HEK293 (cell line): ENCODE data around the gene LMAN2L.

ENCODE experiments used
- CTCF ChIA-PET: fragments of 350-600 bp; formaldehyde crosslinking; extraction: SDS; loops from one replicate; lab custom pipeline; 2021; ENCODE audit warnings: antibody characterized with exemption; lab: Yijun Ruan, JAX
- POLR2A ChIA-PET: fragments of 300-600 bp; formaldehyde crosslinking; extraction: SDS; loops from one replicate; lab custom pipeline; 2020; ENCODE audit warnings: antibody characterized with exemption, inconsistent platforms; lab: Yijun Ruan, JAX
- H3K27ac ChIP-seq: fragments of 200-500 bp; sonication (Bioruptor generic); 2 replicates; pipeline ENCODE4 v1.5.1; 2014; ENCODE audit warnings: low read depth, low read length, control low read depth, inconsistent platforms; ENCODE audit errors: extremely low read depth
- H3K36me3 ChIP-seq, 2 experiments: fragments of 200-500 bp in 1 of 2; sonication (Bioruptor generic) in 1 of 2; 1 replicate in 1 of 2; 2 replicates in 1 of 2; pipeline ENCODE4 v1.5.1; 2014 to 2017; ENCODE audit warnings: inconsistent platforms in 2 of 2, low read length in 2 of 2; ENCODE audit not compliant: control insufficient read depth in 2 of 2, insufficient read depth in 1 of 2
- H3K4me1 ChIP-seq: fragments of 200-500 bp; sonication (Bioruptor generic); 2 replicates; pipeline ENCODE4 v1.5.1; 2014; ENCODE audit warnings: mild to moderate bottlenecking, low read length, inconsistent platforms; ENCODE audit not compliant: control insufficient read depth, insufficient read depth
- H3K4me3 ChIP-seq: 2 replicates; pipeline ENCODE4 v1.5.1; 2011; ENCODE audit warnings: low read depth, mild to moderate bottlenecking, control low read depth, low read length, moderate library complexity
- H3K9me3 ChIP-seq: fragments of 200-500 bp; sonication (Bioruptor generic); 2 replicates; pipeline ENCODE4 v1.5.1; 2014; ENCODE audit warnings: low read depth, low read length, inconsistent platforms; ENCODE audit not compliant: control insufficient read depth, insufficient read depth
- EGR2 ChIP-seq: fragments of 450-650 bp; formaldehyde crosslinking; IDR thresholded peaks from 2 replicates; pipeline ENCODE4 v1.5.1; 2016; ENCODE audit warnings: low read depth, missing biosample characterization, missing genetic modification characterization
- GLIS2 ChIP-seq: fragments of 450-650 bp; formaldehyde crosslinking; IDR thresholded peaks from 2 replicates; pipeline ENCODE4 v1.5.1; 2016; ENCODE audit warnings: missing biosample characterization, missing genetic modification characterization
- IKZF3 ChIP-seq: fragments of 450-650 bp; IDR thresholded peaks from 2 replicates; pipeline ENCODE4 v1.5.0; 2018; ENCODE audit warnings: missing biosample characterization, mild to moderate bottlenecking, missing genetic modification characterization, moderate library complexity
- MYNN ChIP-seq: fragments of 450-650 bp; formaldehyde crosslinking; IDR thresholded peaks from 2 replicates; pipeline ENCODE4 v1.5.1; 2016; ENCODE audit warnings: missing biosample characterization, missing genetic modification characterization, borderline replicate concordance
- REPIN1 ChIP-seq: fragments of 450-650 bp; formaldehyde crosslinking; IDR thresholded peaks from 2 replicates; pipeline ENCODE4 v1.5.1; 2017; ENCODE audit warnings: missing biosample characterization, missing genetic modification characterization, low read depth
- SCRT1 ChIP-seq: fragments of 450-650 bp; formaldehyde crosslinking; IDR thresholded peaks from 2 replicates; pipeline ENCODE4 v1.5.1; 2016; ENCODE audit warnings: missing biosample characterization, missing genetic modification characterization, borderline replicate concordance
- ZBTB49 ChIP-seq: fragments of 450-650 bp; formaldehyde crosslinking; IDR thresholded peaks from 2 replicates; pipeline ENCODE4 v1.5.1; 2016; ENCODE audit warnings: missing biosample characterization, missing genetic modification characterization, low read depth
- ZBTB7A ChIP-seq: fragments of 450-650 bp; formaldehyde crosslinking; IDR thresholded peaks from 2 replicates; pipeline ENCODE4 v1.5.1; 2016; ENCODE audit warnings: low read depth, missing biosample characterization, missing genetic modification characterization
- ZEB2 ChIP-seq: fragments of 450-650 bp; formaldehyde crosslinking; IDR thresholded peaks from 2 replicates; pipeline ENCODE4 v1.5.1; 2016; ENCODE audit warnings: missing biosample characterization, missing genetic modification characterization
- ZFHX2 ChIP-seq: fragments of 450-650 bp; formaldehyde crosslinking; conservative IDR thresholded peaks from 2 replicates; pipeline ENCODE4 v1.5.1; 2016; ENCODE audit warnings: missing biosample characterization, missing genetic modification characterization
- ZFP41 ChIP-seq: fragments of 450-650 bp; formaldehyde crosslinking; IDR thresholded peaks from 2 replicates; pipeline ENCODE4 v1.5.1; 2016; ENCODE audit warnings: missing biosample characterization, missing genetic modification characterization, borderline replicate concordance
- ZNF10 ChIP-seq: fragments of 450-650 bp; formaldehyde crosslinking; IDR thresholded peaks from 2 replicates; pipeline ENCODE4 v1.5.1; 2017; ENCODE audit warnings: missing biosample characterization, missing genetic modification characterization
- ZNF121 ChIP-seq: fragments of 450-650 bp; formaldehyde crosslinking; IDR thresholded peaks from 2 replicates; pipeline ENCODE4 v1.5.1; 2016; ENCODE audit warnings: missing biosample characterization, missing genetic modification characterization
- ZNF223 ChIP-seq: fragments of 450-650 bp; formaldehyde crosslinking; IDR thresholded peaks from 2 replicates; pipeline ENCODE4 v1.5.1; 2016; ENCODE audit warnings: missing biosample characterization, missing genetic modification characterization
- ZNF26 ChIP-seq: fragments of 450-650 bp; formaldehyde crosslinking; IDR thresholded peaks from 2 replicates; pipeline ENCODE4 v1.5.1; 2016; ENCODE audit warnings: missing biosample characterization, missing genetic modification characterization
- ZNF354C ChIP-seq: fragments of 450-650 bp; formaldehyde crosslinking; IDR thresholded peaks from 2 replicates; pipeline ENCODE4 v1.5.1; 2016; ENCODE audit warnings: missing biosample characterization, missing genetic modification characterization, low read depth, borderline replicate concordance
- ZNF433 ChIP-seq: fragments of 450-650 bp; formaldehyde crosslinking; IDR thresholded peaks from 2 replicates; pipeline ENCODE4 v1.5.1; 2016; ENCODE audit warnings: missing biosample characterization, missing genetic modification characterization, low read depth
- ZNF488 ChIP-seq: fragments of 450-650 bp; formaldehyde crosslinking; IDR thresholded peaks from 2 replicates; pipeline ENCODE4 v1.5.1; 2016; ENCODE audit warnings: missing biosample characterization, missing genetic modification characterization
- ZNF580 ChIP-seq: fragments of 450-650 bp; formaldehyde crosslinking; IDR thresholded peaks from 2 replicates; pipeline ENCODE4 v1.5.1; 2016; ENCODE audit warnings: missing biosample characterization, missing genetic modification characterization
- ZNF596 ChIP-seq: fragments of 450-650 bp; IDR thresholded peaks from 2 replicates; pipeline ENCODE4 v1.5.0; 2018; ENCODE audit warnings: missing biosample characterization, mild to moderate bottlenecking, missing genetic modification characterization, moderate library complexity
- ZNF704 ChIP-seq: fragments of 450-650 bp; formaldehyde crosslinking; IDR thresholded peaks from 2 replicates; pipeline ENCODE4 v1.5.1; 2016; ENCODE audit warnings: missing biosample characterization, missing genetic modification characterization
- ZNF843 ChIP-seq: fragments of 450-650 bp; formaldehyde crosslinking; IDR thresholded peaks from 2 replicates; pipeline ENCODE4 v1.5.1; 2016; ENCODE audit warnings: missing biosample characterization, missing genetic modification characterization
- ZSCAN4 ChIP-seq: fragments of 450-650 bp; formaldehyde crosslinking; IDR thresholded peaks from 2 replicates; pipeline ENCODE4 v1.5.1; 2017; ENCODE audit warnings: missing biosample characterization, missing genetic modification characterization

Gene LMAN2L

GRCh38 chr2:96771796-96772618 lies 32.1 kb upstream of the LMAN2L start:
- POLR2A ChIA-PET: no interaction called here
- H3K9me3 ChIP-seq: no peaks in the 10 kb centered on the region
- H3K36me3 ChIP-seq: peaks cover 0 to 27% of the 10 kb centered on the region in 2 experiments; a peak in 2 of 3 replicates
- no peaks in the 10 kb centered on the region; the same call in 1 of the 2 replicates for H3K4me1 ChIP-seq
- CTCF ChIA-PET: no interaction called here
- TF ChIP-seq ZBTB7A (tag by site-specific recombination) (no peak), IKZF3 (tag by site-specific recombination) (no peak), EGR2 (tag by site-specific recombination) (peak; percentile 88), ZNF121 (no peak), ZBTB49 (tag by site-specific recombination) (no peak), ZNF223 (0 out of 2 replicates have a peak, but pooled peaks have one; percentile 43), ZEB2 (tag by site-specific recombination) (no peak), REPIN1 (tag by site-specific recombination) (no peak), ZNF354C (tag by site-specific recombination) (no peak), ZFHX2 (peak; percentile 92), ZFP41 (tag by site-specific recombination) (no peak), ZNF843 (tag by site-specific recombination) (no peak), ZSCAN4 (tag by site-specific recombination) (peak; percentile 64; the same call in 1 of the 2 replicates), MYNN (tag by site-specific recombination) (no peak), ZNF10 (tag by site-specific recombination) (no peak), GLIS2 (tag by site-specific recombination) (peak; percentile 47; the same call in 1 of the 2 replicates)
- H3K27ac ChIP-seq: no peak overlapping the region
- H3K4me3 ChIP-seq: no peak overlapping the region

GRCh38 chr2:96770442-96771202 lies 30.8 kb upstream of the LMAN2L start:
- H3K9me3 ChIP-seq: no peaks in the 10 kb centered on the region
- no peak overlapping the region for H3K4me3 ChIP-seq
- POLR2A ChIA-PET: no interaction called here
- H3K4me1 ChIP-seq: no peaks in the 10 kb centered on the region; the same call in 1 of the 2 replicates
- peaks cover 0 to 30% of the 10 kb centered on the region in 2 experiments; a peak in 2 of 3 replicates for H3K36me3 ChIP-seq
- CTCF ChIA-PET: no interaction called here
- H3K27ac ChIP-seq: no peak overlapping the region
- no peak for TF ChIP-seq ZNF26
- TF ChIP-seq ZNF433 (tag by site-specific recombination): no peak
- TF ChIP-seq ZNF580 (tag by site-specific recombination): no peak
- no peak for TF ChIP-seq ZNF488 (tag by site-specific recombination)
- TF ChIP-seq ZNF596 (tag by site-specific recombination): no peak
- TF ChIP-seq ZNF10 (tag by site-specific recombination): no peak
- no peak for TF ChIP-seq SCRT1 (tag by site-specific recombination)
- no peak for TF ChIP-seq ZNF704 (tag by site-specific recombination)
